ENCODE measurements around the gene TRMT11. TPM values are rescaled to one million over a fixed set of nuclear protein-coding genes. Genes with fewer than 3 reads are reported as not detected.
"Not testable (repeated sequence)": the region's sequence is repeated elsewhere in the genome, so short reads cannot be mapped to it uniquely, and the experiment has no call there.

TRMT11 gene
- total RNA-seq, 8 experiments from 2014 or later: 29.0 to 60.3 (median 39.0) TPM

- in situ Hi-C loops (cut with MboI; ENCODE audit: low pct_unique_long_range_greater_than_20kb in 2 of 9, low sequenced_read_pairs in 9 of 9, unreplicated experiment in 9 of 9): no loop called here
- H3K4me1 ChIP-seq (replicated peaks in 1 of 2): no peaks in the 10 kb centered on the region
- WGBS, 10 experiments: 40 to 100% (median 85%) methylated on average over 1 to 2 of the region's 2 CpGs; no CpG with 5 or more reads in 2 of the 10 experiments
- H3K4me3 ChIP-seq: no peak overlapping the region
- no peak for ATAC-seq (replicated peaks in 6 of 8)
- no peak overlapping the region for H3K27ac ChIP-seq
Measured at GRCh38 chr6:125949069-125949468, 37.3 kb upstream of the TRMT11 start.

GRCh38 chr6:125950293-125950692, 36.0 kb upstream of the TRMT11 start:
- in situ Hi-C loops (cut with MboI; ENCODE audit: low pct_unique_long_range_greater_than_20kb in 2 of 9, low sequenced_read_pairs in 9 of 9, unreplicated experiment in 9 of 9): loop anchor here in 8 of 9 experiments (10.0 to 25.0 kb wide), 4 partner anchors 88 to 638 kb away; partner anchors contain the start of genes HDDC2 (in 4 of the 8) and NCOA7 (in 4 of the 8)
- Histone ChIP-seq H3K4me1 (replicated peaks in 1 of 2) (no peaks in the 10 kb centered on the region), H3K4me3 (no peak overlapping the region), H3K27ac (no peak overlapping the region)
- ATAC-seq (replicated peaks in 6 of 8): peak in 3 of 8 experiments; percentile 64 to 92 (median 68)
- 23 to 100% (median 76%) methylated on average over 1 to 6 of the region's 6 CpGs; no CpG with 5 or more reads in 2 of the 10 experiments for WGBS, 10 experiments

GRCh38 chr6:125950716-125951115, 35.6 kb upstream of the TRMT11 start:
- ATAC-seq (replicated peaks in 6 of 8); H3K4me3 ChIP-seq; H3K27ac ChIP-seq; H3K4me1 ChIP-seq (replicated peaks in 1 of 2): not testable (repeated sequence)
- in situ Hi-C loops (cut with MboI; ENCODE audit: low pct_unique_long_range_greater_than_20kb in 2 of 9, low sequenced_read_pairs in 9 of 9, unreplicated experiment in 9 of 9): loop anchor here in 8 of 9 experiments (10.0 to 25.0 kb wide), 4 partner anchors 88 to 638 kb away; partner anchors contain the start of genes HDDC2 (in 4 of the 8) and NCOA7 (in 4 of the 8)
- 8 to 100% (median 85%) methylated on average over 1 to 6 of the region's 6 CpGs; no CpG with 5 or more reads in 2 of the 10 experiments for WGBS, 10 experiments

GRCh38 chr6:125951323-125951722, 35.0 kb upstream of the TRMT11 start:
- no peak overlapping the region for H3K4me3 ChIP-seq
- no peak overlapping the region for H3K27ac ChIP-seq
- no peak for ATAC-seq (replicated peaks in 6 of 8)
- WGBS, 10 experiments: 33 to 100% (median 71%) methylated on average over 1 of the region's 1 CpG; no CpG with 5 or more reads in 5 of the 10 experiments
- peaks cover 0 to 4% of the 10 kb centered on the region in 2 donors for H3K4me1 ChIP-seq (replicated peaks in 1 of 2)
- in situ Hi-C loops (cut with MboI; ENCODE audit: low pct_unique_long_range_greater_than_20kb in 2 of 9, low sequenced_read_pairs in 9 of 9, unreplicated experiment in 9 of 9): loop anchor here in 8 of 9 experiments (10.0 to 25.0 kb wide), 4 partner anchors 89 to 639 kb away; partner anchors contain the start of genes HDDC2 (in 4 of the 8) and NCOA7 (in 4 of the 8)

- Histone ChIP-seq H3K4me1 (replicated peaks in 1 of 2) (peaks cover 0 to 6% of the 10 kb centered on the region in 2 donors), H3K4me3 (no peak overlapping the region), H3K27ac (no peak overlapping the region)
- 32 to 100% (median 80%) methylated on average over 1 to 5 of the region's 7 CpGs; no CpG with 5 or more reads in 3 of the 10 experiments for WGBS, 10 experiments
- in situ Hi-C loops (cut with MboI; ENCODE audit: low pct_unique_long_range_greater_than_20kb in 2 of 9, low sequenced_read_pairs in 9 of 9, unreplicated experiment in 9 of 9): loop anchor here in 8 of 9 experiments (10.0 to 25.0 kb wide), 4 partner anchors 91 to 641 kb away; partner anchors contain the start of genes HDDC2 (in 4 of the 8) and NCOA7 (in 4 of the 8)
- peak in 2 of 8 experiments; percentile 6 to 16 for ATAC-seq (replicated peaks in 6 of 8)
Measured at GRCh38 chr6:125952764-125953501, 33.4 kb upstream of the TRMT11 start.

- no peak overlapping the region for H3K4me3 ChIP-seq
- no peak for ATAC-seq (replicated peaks in 6 of 8)
- peaks cover 0 to 12% of the 10 kb centered on the region in 2 donors for H3K4me1 ChIP-seq (replicated peaks in 1 of 2)
- in situ Hi-C loops (cut with MboI; ENCODE audit: low pct_unique_long_range_greater_than_20kb in 2 of 9, low sequenced_read_pairs in 9 of 9, unreplicated experiment in 9 of 9): loop anchor here in 8 of 9 experiments (10.0 to 25.0 kb wide), 4 partner anchors 91 to 641 kb away; partner anchors contain the start of genes HDDC2 (in 4 of the 8) and NCOA7 (in 4 of the 8)
- WGBS, 10 experiments: 87 to 100% (median 94%) methylated on average over 1 to 6 of the region's 11 CpGs; no CpG with 5 or more reads in 5 of the 10 experiments
- H3K27ac ChIP-seq: no peak overlapping the region
Measured at GRCh38 chr6:125953502-125953875, 32.9 kb upstream of the TRMT11 start.

- H3K4me3 ChIP-seq: no peak overlapping the region
- no peak for ATAC-seq (replicated peaks in 6 of 8)
- peaks cover 0 to 15% of the 10 kb centered on the region in 2 donors for H3K4me1 ChIP-seq (replicated peaks in 1 of 2)
- no peak overlapping the region for H3K27ac ChIP-seq
- WGBS, 10 experiments: 45 to 100% (median 80%) methylated on average over 1 to 4 of the region's 5 CpGs; no CpG with 5 or more reads in 5 of the 10 experiments
- in situ Hi-C loops (cut with MboI; ENCODE audit: low pct_unique_long_range_greater_than_20kb in 2 of 9, low sequenced_read_pairs in 9 of 9, unreplicated experiment in 9 of 9): loop anchor here in 8 of 9 experiments (10.0 to 25.0 kb wide), 4 partner anchors 93 to 643 kb away; partner anchors contain the start of genes HDDC2 (in 4 of the 8) and NCOA7 (in 4 of the 8)
Measured at GRCh38 chr6:125954735-125955339, 31.5 kb upstream of the TRMT11 start.

- Histone ChIP-seq H3K4me1 (replicated peaks in 1 of 2) (peaks cover 0 to 15% of the 10 kb centered on the region in 2 donors), H3K4me3 (peak overlapping the region; percentile 63 to 82 (median 73)), H3K27ac (no peak overlapping the region)
- 27 to 90% (median 61%) methylated on average over 1 to 5 of the region's 5 CpGs for WGBS, 10 experiments
- no peak for ATAC-seq (replicated peaks in 6 of 8)
- in situ Hi-C loops (cut with MboI; ENCODE audit: low pct_unique_long_range_greater_than_20kb in 2 of 9, low sequenced_read_pairs in 9 of 9, unreplicated experiment in 9 of 9): loop anchor here in 8 of 9 experiments (10.0 to 25.0 kb wide), 4 partner anchors 94 to 644 kb away; partner anchors contain the start of genes HDDC2 (in 4 of the 8) and NCOA7 (in 4 of the 8)
Measured at GRCh38 chr6:125955973-125956372, 30.4 kb upstream of the TRMT11 start.

- H3K4me3 ChIP-seq: peak within 1 kb of the TSS; percentile 63 to 82 (median 73)
- in situ Hi-C loops (cut with MboI; ENCODE audit: low pct_unique_long_range_greater_than_20kb in 2 of 9, low sequenced_read_pairs in 9 of 9, unreplicated experiment in 9 of 9): loop anchor here in 8 of 9 experiments (10.0 to 25.0 kb wide), 4 partner anchors 94 to 644 kb away; partner anchors contain the start of genes HDDC2 (in 4 of the 8) and NCOA7 (in 4 of the 8)
- WGBS, 10 experiments: 0 to 2% (median 0%) methylated on average over 1 to 20 of the region's 82 CpGs
- H3K4me1 ChIP-seq (replicated peaks in 1 of 2): peaks cover 0 to 15% of the 10 kb centered on the region in 2 donors
- peak; percentile 87 to 93 (median 90) for ATAC-seq (replicated peaks in 6 of 8)
- peak within 1 kb of the TSS; percentile 83 to 94 for H3K27ac ChIP-seq
Measured at GRCh38 chr6:125956506-125957390, 29.6 kb upstream of the TRMT11 start, which contains the start of gene HINT3. HINT3 (plus strand) TSS chr6:125956770; CDS start chr6:125956978, 208 bp downstream.

- 0 to 29% (median 8%) methylated on average over 1 to 3 of the region's 3 CpGs; no CpG with 5 or more reads in 4 of the 10 experiments for WGBS, 10 experiments
- in situ Hi-C loops (cut with MboI; ENCODE audit: low pct_unique_long_range_greater_than_20kb in 2 of 9, low sequenced_read_pairs in 9 of 9, unreplicated experiment in 9 of 9): loop anchor here in 8 of 9 experiments (10.0 to 25.0 kb wide), 4 partner anchors 95 to 645 kb away; partner anchors contain the start of genes HDDC2 (in 4 of the 8) and NCOA7 (in 4 of the 8)
Measured at GRCh38 chr6:125957391-125957693, 29.0 kb upstream of the TRMT11 start.

GRCh38 chr6:125957845-125958244, 28.5 kb upstream of the TRMT11 start:
- peak in 2 of 8 experiments; percentile 7 to 20 for ATAC-seq (replicated peaks in 6 of 8)
- 28 to 80% (median 50%) methylated on average over 1 to 4 of the region's 4 CpGs; no CpG with 5 or more reads in 1 of the 10 experiments for WGBS, 10 experiments
- Histone ChIP-seq H3K4me1 (replicated peaks in 1 of 2) (peaks cover 0 to 15% of the 10 kb centered on the region in 2 donors), H3K4me3 (peak overlapping the region; percentile 63 to 82 (median 73)), H3K27ac (no peak overlapping the region)
- in situ Hi-C loops (cut with MboI; ENCODE audit: low pct_unique_long_range_greater_than_20kb in 2 of 9, low sequenced_read_pairs in 9 of 9, unreplicated experiment in 9 of 9): loop anchor here in 8 of 9 experiments (10.0 to 25.0 kb wide), 4 partner anchors 96 to 646 kb away; partner anchors contain the start of genes HDDC2 (in 4 of the 8) and NCOA7 (in 4 of the 8)

More at GRCh38 chr6:125957391-125957693, 29.0 kb upstream of the TRMT11 start:
- peak overlapping the region; percentile 63 to 82 (median 73) for H3K4me3 ChIP-seq
- no peak for ATAC-seq (replicated peaks in 6 of 8)
- peaks cover 0 to 15% of the 10 kb centered on the region in 2 donors for H3K4me1 ChIP-seq (replicated peaks in 1 of 2)
- H3K27ac ChIP-seq: peak overlapping the region; percentile 83 to 94
